PC-9 (cell line): ENCODE data around the gene SUMF1. TPM values are rescaled to one million over a fixed set of nuclear protein-coding genes. Genes with fewer than 3 reads are reported as not detected.

Experiments used
- BruUV-seq: library from RNA; stranded (reverse); fragments of 400-500 nt; replicated peaks from 2 replicates; lab custom pipeline; 2021; lab: Mats Ljungman, UMichigan
- CTCF ChIA-PET: fragments of 300-600 bp; sonication (Branson Sonifier 250); formaldehyde crosslinking; loops from one replicate; lab custom pipeline; 2022; ENCODE audit warnings: antibody characterized with exemption; lab: Charles Lee
- POLR2A ChIA-PET: fragments of 300-600 bp; sonication (Branson Sonifier 250); formaldehyde crosslinking; loops from one replicate; lab custom pipeline; 2022; ENCODE audit warnings: antibody characterized with exemption; ENCODE audit not compliant: unreplicated experiment; lab: Charles Lee
- DNase-seq, 2 experiments: peaks; one replicate each; pipeline versions ENCODE4 v3.0.0 to v3.0.0-alpha.2; 2015 to 2022; ENCODE audit warnings: mixed read lengths in 1 of 2
- H2AFZ ChIP-seq: fragments of 200-600 bp; sonication (generic); 2 replicates; pipeline ENCODE4 v1.8.1; 2017; ENCODE audit warnings: antibody characterized with exemption
- H3F3A ChIP-seq: fragments of 200-600 bp; sonication (generic); 2 replicates; pipeline ENCODE4 v1.8.1; 2017; ENCODE audit warnings: antibody characterized with exemption, mild to moderate bottlenecking, low read depth; ENCODE audit not compliant: insufficient read depth
- H3K27ac ChIP-seq: fragments of 200-600 bp; sonication (generic); 2 replicates; pipeline ENCODE4 v1.6.1; 2016; ENCODE audit warnings: mixed run types
- H3K27me3 ChIP-seq: fragments of 200-600 bp; sonication (generic); 2 replicates; pipeline ENCODE4 v1.6.1; 2016; ENCODE audit warnings: low read depth, mixed run types; ENCODE audit not compliant: insufficient read depth
- H3K36me3 ChIP-seq: fragments of 200-600 bp; sonication (generic); 2 replicates; pipeline ENCODE4 v1.6.1; 2016; ENCODE audit warnings: low read depth, mixed run types
- H3K4me1 ChIP-seq: fragments of 200-600 bp; sonication (generic); replicated peaks from 2 replicates; pipeline ENCODE4 v1.6.1; 2016; ENCODE audit warnings: mixed run types; ENCODE audit not compliant: insufficient read depth
- H3K4me2 ChIP-seq: fragments of 200-600 bp; sonication (generic); 2 replicates; pipeline ENCODE4 v1.6.1; 2017; ENCODE audit warnings: mixed run types
- H3K4me3 ChIP-seq: fragments of 200-600 bp; sonication (generic); 2 replicates; pipeline ENCODE4 v1.6.1; 2016; ENCODE audit warnings: mixed run types
- H3K79me2 ChIP-seq: fragments of 200-600 bp; sonication (generic); 2 replicates; pipeline ENCODE4 v1.6.1; 2017; ENCODE audit warnings: low read depth, mixed run types
- H3K9me2 ChIP-seq: fragments of 200-600 bp; sonication (generic); 2 replicates; pipeline ENCODE4 v1.8.1; 2017; ENCODE audit warnings: mild to moderate bottlenecking; ENCODE audit not compliant: insufficient read depth
- H3K9me3 ChIP-seq: fragments of 200-600 bp; sonication (generic); 2 replicates; pipeline ENCODE4 v1.8.1; 2016; ENCODE audit warnings: low read depth; ENCODE audit not compliant: insufficient read depth
- H4K20me1 ChIP-seq: fragments of 200-600 bp; sonication (generic); 2 replicates; pipeline ENCODE4 v1.8.1; 2017; ENCODE audit not compliant: insufficient read depth
- CTCF ChIP-seq: fragments of 200-600 bp; sonication (generic); conservative IDR thresholded peaks from 2 replicates; pipeline ENCODE4 v1.6.1; 2017; ENCODE audit warnings: mixed run types, antibody characterized with exemption, mild to moderate bottlenecking, moderate library complexity
- EZH2 ChIP-seq: fragments of 200-600 bp; sonication (generic); IDR thresholded peaks from 2 replicates; pipeline ENCODE4 v1.8.0; 2017; ENCODE audit warnings: antibody characterized with exemption, low read depth
- intact Hi-C: fragments of 100-400 bp; cut with micrococcal nuclease; formaldehyde crosslinking; loops from one replicate; pipeline ENCODE4 v1.10.0; 2022; ENCODE audit not compliant: unreplicated experiment
- total RNA-seq: library from RNA; stranded (reverse); gene quantifications from 2 replicates; pipeline ENCODE4 v1.2.3, GENCODE V29; 2021

The SUMF1 gene
- total RNA-seq, 1 experiment from 2014 or later: 41.6 TPM

GRCh38 chr3:4438296-4438695, 28.8 kb downstream of the SUMF1 start:
- no peaks in the 10 kb centered on the region for H3K9me3 ChIP-seq
- TF ChIP-seq EZH2 (no peak), CTCF (no peak)
- H4K20me1 ChIP-seq: no peaks in the 10 kb centered on the region
- POLR2A ChIA-PET: interaction anchor here (0.7 kb wide), 1 partner anchor 55 kb away, joined by 3 read pairs; the partner anchor contains the start of gene ITPR1
- H3K79me2 ChIP-seq: no peaks in the 10 kb centered on the region
- no peaks in the 10 kb centered on the region; the same call in 1 of the 2 replicates for H3F3A ChIP-seq
- CTCF ChIA-PET: no interaction called here
- DNase-seq: peak; percentile 64 to 85
- no peak overlapping the region for H3K4me3 ChIP-seq
- intact Hi-C loops: loop anchor here (1.0 to 2.0 kb wide), 2 partner anchors 21 to 55 kb away; partner anchors contain the start of gene ITPR1
- no peaks in the 10 kb centered on the region for H3K36me3 ChIP-seq
- no peaks in the 10 kb centered on the region for H3K27me3 ChIP-seq
- peaks cover 9% of the 10 kb centered on the region for H3K4me1 ChIP-seq
- no peaks in the 10 kb centered on the region for H3K9me2 ChIP-seq
- H2AFZ ChIP-seq: no peak overlapping the region
- H3K27ac ChIP-seq: peak overlapping the region; percentile 37
- peak overlapping the region; percentile 28; the same call in 1 of the 2 replicates for H3K4me2 ChIP-seq
- no TSS peak for BruUV-seq

GRCh38 chr3:4432259-4432658, 34.8 kb downstream of the SUMF1 start:
- no peaks in the 10 kb centered on the region for H4K20me1 ChIP-seq
- intact Hi-C loops: no loop called here
- no peaks in the 10 kb centered on the region for H3K9me2 ChIP-seq
- H2AFZ ChIP-seq: no peak overlapping the region
- H3K36me3 ChIP-seq: no peaks in the 10 kb centered on the region
- no peak overlapping the region for H3K27ac ChIP-seq
- POLR2A ChIA-PET: no interaction called here
- TF ChIP-seq CTCF (no peak), EZH2 (no peak)
- CTCF ChIA-PET: interaction anchor here (0.6 kb wide), 1 partner anchor 41 kb away, joined by 3 read pairs; no protein-coding TSS in a partner anchor
- peaks cover 5% of the 10 kb centered on the region for H3K4me1 ChIP-seq
- H3K4me3 ChIP-seq: no peak overlapping the region
- H3K27me3 ChIP-seq: no peaks in the 10 kb centered on the region
- BruUV-seq: no TSS peak
- H3K4me2 ChIP-seq: no peak overlapping the region
- no peaks in the 10 kb centered on the region for H3K9me3 ChIP-seq
- DNase-seq: no peak
- 0 out of 2 replicates have a peak, but pooled peaks cover 4% of the 10 kb centered on the region for H3F3A ChIP-seq
- no peaks in the 10 kb centered on the region for H3K79me2 ChIP-seq

DNA sequence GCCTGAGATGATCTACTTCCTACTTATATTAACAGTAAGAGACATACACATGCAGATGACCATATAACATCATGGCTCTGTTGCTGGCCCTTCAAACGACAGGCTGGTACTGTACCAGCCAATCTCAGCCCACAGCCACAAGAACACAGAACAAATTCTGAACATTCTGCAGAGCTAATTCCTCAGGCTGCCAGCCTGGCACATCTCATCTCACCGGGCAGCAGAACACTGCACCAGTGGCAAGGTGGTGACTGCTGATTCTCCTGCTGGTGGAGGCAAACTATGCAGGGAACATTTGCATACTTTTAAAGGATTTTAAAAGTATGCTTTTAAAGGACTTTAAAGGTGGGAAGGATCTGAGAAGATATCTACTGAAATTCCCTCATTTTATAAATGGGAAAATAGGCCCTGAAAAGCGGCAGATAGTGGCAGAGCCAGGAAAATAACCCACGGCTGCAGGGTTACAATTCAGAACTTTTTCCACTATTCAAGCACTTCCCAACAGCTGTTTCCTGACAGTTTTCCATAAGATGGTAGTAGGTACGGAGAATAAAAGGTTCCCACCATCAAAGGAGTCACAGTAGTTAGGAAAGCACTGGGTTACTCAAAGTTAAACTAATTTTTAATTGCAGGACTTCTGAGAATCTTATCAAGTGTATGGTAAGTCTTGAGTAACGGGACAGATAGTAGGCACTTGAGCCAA, 37.3 kb downstream of the SUMF1 start:
- no peaks in the 10 kb centered on the region for H3K9me2 ChIP-seq
- no peak overlapping the region for H3K4me3 ChIP-seq
- H4K20me1 ChIP-seq: no peaks in the 10 kb centered on the region
- H3F3A ChIP-seq: peaks cover 15% of the 10 kb centered on the region; the same call in 1 of the 2 replicates
- no peaks in the 10 kb centered on the region for H3K79me2 ChIP-seq
- no peak overlapping the region for H2AFZ ChIP-seq
- H3K27ac ChIP-seq: no peak overlapping the region
- H3K36me3 ChIP-seq: no peaks in the 10 kb centered on the region
- BruUV-seq: no TSS peak
- intact Hi-C loops: no loop called here
- no peaks in the 10 kb centered on the region for H3K9me3 ChIP-seq
- ChIA-PET POLR2A (no interaction called here), CTCF (no interaction called here)
- TF ChIP-seq CTCF: no peak
- no peak for TF ChIP-seq EZH2
- no peak for DNase-seq
- no peaks in the 10 kb centered on the region for H3K27me3 ChIP-seq
- H3K4me2 ChIP-seq: no peak overlapping the region
- peaks cover 23% of the 10 kb centered on the region for H3K4me1 ChIP-seq
